Measurements from ENCODE around the gene CCDC27.
"Not testable (repeated sequence)": the region's sequence is repeated elsewhere in the genome, so short reads cannot be mapped to it uniquely, and the experiment has no call there.

The CCDC27 gene

GRCh38 chr1:3717715-3718601 lies 34.3 kb upstream of the CCDC27 start:
- no peak overlapping the region for H3K4me3 ChIP-seq (ENCODE audit: control insufficient read depth, low read depth, low read length)
- no peak for TF ChIP-seq CTCF (conservative IDR thresholded peaks at IDR 0.05; ENCODE audit: control insufficient read depth, insufficient read depth, low read depth, low read length)
- no peak for DNase-seq (ENCODE audit: low read depth)

GRCh38 chr1:3718764-3719163 lies 33.5 kb upstream of the CCDC27 start:
- H3K4me3 ChIP-seq (ENCODE audit: control insufficient read depth, low read depth, low read length): no peak overlapping the region
- TF ChIP-seq CTCF (conservative IDR thresholded peaks at IDR 0.05; ENCODE audit: control insufficient read depth, insufficient read depth, low read depth, low read length): no peak
- DNase-seq (ENCODE audit: low read depth): no peak

GRCh38 chr1:3721955-3722465 lies 30.2 kb upstream of the CCDC27 start:
- H3K4me3 ChIP-seq (ENCODE audit: control insufficient read depth, low read depth, low read length): no peak overlapping the region
- DNase-seq (ENCODE audit: low read depth): no peak
- TF ChIP-seq CTCF (conservative IDR thresholded peaks at IDR 0.05; ENCODE audit: control insufficient read depth, insufficient read depth, low read depth, low read length): no peak

GRCh38 chr1:3722846-3723245 lies 29.4 kb upstream of the CCDC27 start:
- no peak for TF ChIP-seq CTCF (conservative IDR thresholded peaks at IDR 0.05; ENCODE audit: control insufficient read depth, insufficient read depth, low read depth, low read length)
- no peak for DNase-seq (ENCODE audit: low read depth)

GRCh38 chr1:3724416-3725030 lies 27.7 kb upstream of the CCDC27 start:
- peak; percentile 94 for TF ChIP-seq CTCF (conservative IDR thresholded peaks at IDR 0.05; ENCODE audit: control insufficient read depth, insufficient read depth, low read depth, low read length)
- not testable (repeated sequence) for H3K4me3 ChIP-seq (ENCODE audit: control insufficient read depth, low read depth, low read length)
- peak; percentile 57 for DNase-seq (ENCODE audit: low read depth)

More at GRCh38 chr1:3722846-3723245, 29.4 kb upstream of the CCDC27 start:
- no peak overlapping the region for H3K4me3 ChIP-seq (ENCODE audit: control insufficient read depth, low read depth, low read length)

GRCh38 chr1:3725366-3725765 lies 26.9 kb upstream of the CCDC27 start:
- DNase-seq (ENCODE audit: low read depth): no peak
- TF ChIP-seq CTCF (conservative IDR thresholded peaks at IDR 0.05; ENCODE audit: control insufficient read depth, insufficient read depth, low read depth, low read length): no peak
- no peak overlapping the region for H3K4me3 ChIP-seq (ENCODE audit: control insufficient read depth, low read depth, low read length)
